Thoracic aorta (tissue), 2 donors: ENCODE results near the gene PLD5. TPM values are rescaled to one million over a fixed set of nuclear protein-coding genes. Genes with fewer than 3 reads are reported as not detected.

Experiments used
- ATAC-seq: fragments of 150-250 bp; one replicate; pipeline ENCODE4 v1.8.0; 2017; ENCODE audit warnings: low read depth; ENCODE audit not compliant: insufficient number of reproducible peaks, low FRiP score
- DNase-seq: peaks from one replicate; pipeline ENCODE4 v3.0.0-alpha.2; 2020; ENCODE audit warnings: low spot score
- H3K27ac ChIP-seq, 2 donors: fragments of 200-600 bp; sonication (generic); 1 replicate in 1 of 2; 2 replicates in 1 of 2; pipeline ENCODE4 v1.5.1; 2016; ENCODE audit warnings: mild to moderate bottlenecking in 2 of 2, moderate library complexity in 2 of 2
- H3K27me3 ChIP-seq: fragments of 200-600 bp; sonication (generic); replicated peaks from 2 replicates; pipeline ENCODE4 v1.6.0; 2016; ENCODE audit warnings: mild to moderate bottlenecking; ENCODE audit not compliant: insufficient read depth
- H3K36me3 ChIP-seq: fragments of 200-600 bp; sonication (generic); one replicate; pipeline ENCODE4 v1.5.1; 2016
- H3K4me1 ChIP-seq, 2 donors: fragments of 200-600 bp; sonication (generic); 1 replicate in 1 of 2; 2 replicates in 1 of 2; pipeline versions ENCODE4 v1.5.1 to v1.6.0; 2016; ENCODE audit warnings: low read depth in 2 of 2, mild to moderate bottlenecking in 1 of 2; ENCODE audit not compliant: control insufficient read depth in 1 of 2
- H3K4me3 ChIP-seq: fragments of 200-600 bp; sonication (generic); 2 replicates; pipeline ENCODE4 v1.5.1; 2016; ENCODE audit warnings: mild to moderate bottlenecking
- H3K9me3 ChIP-seq: fragments of 200-600 bp; sonication (generic); 2 replicates; pipeline ENCODE4 v1.5.1; 2016
- total RNA-seq, 2 donors: library from RNA; depleted of rRNA; stranded (reverse); fragments of >200 nt; gene quantifications; one replicate each; pipeline versions ENCODE4 v1.1.0 to v1.2.3, GENCODE V29; 2016
- TF ChIP-seq, protein P1 (sequence below): fragments of 200-600 bp; sonication (generic); IDR thresholded peaks from one replicate; pipeline ENCODE4 v1.5.1; 2019; ENCODE audit warnings: antibody characterized with exemption

The PLD5 gene
- total RNA-seq, 2 donors from 2014 or later: 12.2 to 23.9 TPM

DNA sequence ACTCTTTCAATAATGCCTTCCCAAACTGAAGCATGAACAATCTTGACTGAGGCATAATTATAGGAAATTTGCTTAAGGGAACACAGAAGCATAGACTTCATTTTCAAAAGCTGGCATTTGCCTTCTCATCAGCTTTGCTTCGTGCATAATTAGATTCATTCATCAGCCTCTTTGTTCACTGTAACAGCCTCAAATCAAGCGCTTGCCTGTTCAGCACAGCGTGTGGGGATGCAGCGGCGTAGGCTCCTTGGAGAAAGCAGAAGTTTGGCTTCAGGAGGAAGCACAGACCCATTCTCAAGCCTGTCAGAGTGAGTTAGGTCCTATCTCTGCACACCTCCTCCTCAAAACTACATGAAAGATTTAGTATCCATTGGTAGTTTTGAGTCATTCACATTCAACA, 279.2 kb downstream of the PLD5 start:
- Histone ChIP-seq H3K9me3 (no peaks in the 10 kb centered on the region), H3K27ac (no peak overlapping the region), H3K4me1 (no peaks in the 10 kb centered on the region), H3K36me3 (no peaks in the 10 kb centered on the region), H3K4me3 (no peak overlapping the region), H3K27me3 (no peaks in the 10 kb centered on the region)
- TF ChIP-seq, protein P1, sequence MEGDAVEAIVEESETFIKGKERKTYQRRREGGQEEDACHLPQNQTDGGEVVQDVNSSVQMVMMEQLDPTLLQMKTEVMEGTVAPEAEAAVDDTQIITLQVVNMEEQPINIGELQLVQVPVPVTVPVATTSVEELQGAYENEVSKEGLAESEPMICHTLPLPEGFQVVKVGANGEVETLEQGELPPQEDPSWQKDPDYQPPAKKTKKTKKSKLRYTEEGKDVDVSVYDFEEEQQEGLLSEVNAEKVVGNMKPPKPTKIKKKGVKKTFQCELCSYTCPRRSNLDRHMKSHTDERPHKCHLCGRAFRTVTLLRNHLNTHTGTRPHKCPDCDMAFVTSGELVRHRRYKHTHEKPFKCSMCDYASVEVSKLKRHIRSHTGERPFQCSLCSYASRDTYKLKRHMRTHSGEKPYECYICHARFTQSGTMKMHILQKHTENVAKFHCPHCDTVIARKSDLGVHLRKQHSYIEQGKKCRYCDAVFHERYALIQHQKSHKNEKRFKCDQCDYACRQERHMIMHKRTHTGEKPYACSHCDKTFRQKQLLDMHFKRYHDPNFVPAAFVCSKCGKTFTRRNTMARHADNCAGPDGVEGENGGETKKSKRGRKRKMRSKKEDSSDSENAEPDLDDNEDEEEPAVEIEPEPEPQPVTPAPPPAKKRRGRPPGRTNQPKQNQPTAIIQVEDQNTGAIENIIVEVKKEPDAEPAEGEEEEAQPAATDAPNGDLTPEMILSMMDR: no peak
- ATAC-seq: no peak
- DNase-seq: no peak

DNA sequence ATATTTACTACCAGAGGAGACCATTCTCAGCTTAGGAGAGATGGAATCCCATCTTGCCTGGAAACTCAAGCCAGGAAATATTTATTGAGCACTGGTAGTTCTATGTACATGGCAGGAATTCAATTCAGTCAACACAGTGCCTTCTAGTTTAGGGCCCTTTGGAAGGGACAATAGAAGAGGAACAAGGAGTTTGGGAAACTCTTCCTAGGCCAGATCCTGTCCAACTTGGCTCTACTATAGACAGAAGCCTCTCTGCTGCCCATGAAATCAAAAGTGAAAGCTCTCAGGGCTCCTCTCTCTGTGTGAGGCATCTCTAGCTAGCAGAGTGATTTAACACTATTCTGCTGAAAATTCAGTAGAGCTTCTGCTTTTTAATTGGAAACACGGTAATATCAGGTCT, 281.0 kb downstream of the PLD5 start:
- H3K36me3 ChIP-seq: no peaks in the 10 kb centered on the region
- no peaks in the 10 kb centered on the region for H3K9me3 ChIP-seq
- H3K27ac ChIP-seq: no peak overlapping the region
- DNase-seq: no peak
- no peak overlapping the region for H3K4me3 ChIP-seq
- H3K27me3 ChIP-seq: no peaks in the 10 kb centered on the region
- ATAC-seq: no peak
- no peaks in the 10 kb centered on the region for H3K4me1 ChIP-seq
- TF ChIP-seq, protein P1: no peak

DNA sequence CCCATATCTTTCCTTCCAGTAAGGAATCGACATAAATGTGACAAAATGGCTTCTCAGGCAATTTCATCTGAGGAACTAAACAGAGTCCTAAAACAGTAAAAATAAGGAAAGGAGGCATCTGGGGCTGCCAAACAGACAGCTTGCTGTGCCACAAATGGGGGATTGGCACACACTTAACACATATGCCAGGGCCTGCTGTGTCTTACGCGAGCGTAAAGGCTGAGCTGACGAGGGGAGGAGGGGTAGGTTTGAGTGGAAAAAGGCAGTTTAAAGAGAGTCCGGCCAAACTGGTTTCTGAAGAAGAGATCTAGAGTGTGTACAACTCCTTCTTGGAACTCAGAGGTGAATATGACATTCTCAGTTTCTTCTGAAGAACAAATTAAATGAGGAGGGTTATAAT, 281.5 kb downstream of the PLD5 start:
- no peak overlapping the region for H3K27ac ChIP-seq
- no peaks in the 10 kb centered on the region for H3K27me3 ChIP-seq
- no peak overlapping the region for H3K4me3 ChIP-seq
- H3K9me3 ChIP-seq: no peaks in the 10 kb centered on the region
- H3K4me1 ChIP-seq: no peaks in the 10 kb centered on the region
- no peak for ATAC-seq
- DNase-seq: no peak
- H3K36me3 ChIP-seq: no peaks in the 10 kb centered on the region
- TF ChIP-seq, protein P1: no peak

DNA sequence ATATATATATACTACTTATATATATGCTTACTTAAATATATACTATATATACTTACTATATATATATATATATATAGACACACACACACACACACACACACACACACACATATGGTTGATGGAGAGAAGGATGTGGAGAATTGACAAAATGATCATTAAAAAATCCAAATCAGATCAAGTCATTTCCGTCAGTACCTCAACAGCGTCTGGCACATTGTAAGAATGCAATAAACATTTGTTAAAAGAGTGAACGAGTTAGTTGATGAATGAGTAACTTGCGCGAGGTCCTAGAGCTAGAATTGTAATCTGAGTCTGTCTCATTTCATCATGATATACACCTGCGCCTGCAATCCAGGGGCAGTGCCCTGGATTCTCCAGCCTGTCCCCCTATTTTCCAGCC, 282.6 kb downstream of the PLD5 start:
- Histone ChIP-seq H3K36me3 (no peaks in the 10 kb centered on the region), H3K9me3 (no peaks in the 10 kb centered on the region), H3K27me3 (no peaks in the 10 kb centered on the region), H3K4me1 (no peaks in the 10 kb centered on the region), H3K4me3 (no peak overlapping the region), H3K27ac (no peak overlapping the region)
- ATAC-seq (no peak), DNase-seq (no peak)
- TF ChIP-seq, protein P1: no peak

DNA sequence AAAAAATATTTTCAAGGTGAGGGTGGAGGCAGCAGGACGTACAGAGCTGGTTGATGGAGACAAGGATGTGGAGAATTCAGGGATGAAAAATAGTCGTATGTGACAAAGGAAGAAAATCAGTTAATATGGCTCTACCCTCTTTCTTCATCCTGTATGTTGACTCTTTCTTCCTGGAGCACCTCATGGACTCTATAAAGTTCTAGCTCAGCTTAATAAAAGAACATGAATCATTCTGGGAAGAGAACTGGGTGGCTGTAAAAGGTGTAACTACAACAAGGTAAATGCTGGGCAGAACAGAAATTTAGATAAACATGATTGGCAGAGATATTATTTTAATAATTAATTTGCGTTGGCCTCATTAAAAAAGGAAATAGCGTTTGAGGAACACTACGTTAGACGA, 283.8 kb downstream of the PLD5 start:
- Histone ChIP-seq H3K27ac (no peak overlapping the region), H3K4me3 (no peak overlapping the region), H3K9me3 (no peaks in the 10 kb centered on the region), H3K27me3 (no peaks in the 10 kb centered on the region), H3K36me3 (no peaks in the 10 kb centered on the region), H3K4me1 (no peaks in the 10 kb centered on the region)
- TF ChIP-seq, protein P1: no peak
- ATAC-seq (no peak), DNase-seq (no peak)
